SW 1271 (cell line): ENCODE measurements around the gene USHBP1.

Experiments used
- DNase-seq, 2 experiments: peaks; one replicate each; lab custom pipeline; 2025; lab: John Stamatoyannopoulos, UW

USHBP1 gene

DNA sequence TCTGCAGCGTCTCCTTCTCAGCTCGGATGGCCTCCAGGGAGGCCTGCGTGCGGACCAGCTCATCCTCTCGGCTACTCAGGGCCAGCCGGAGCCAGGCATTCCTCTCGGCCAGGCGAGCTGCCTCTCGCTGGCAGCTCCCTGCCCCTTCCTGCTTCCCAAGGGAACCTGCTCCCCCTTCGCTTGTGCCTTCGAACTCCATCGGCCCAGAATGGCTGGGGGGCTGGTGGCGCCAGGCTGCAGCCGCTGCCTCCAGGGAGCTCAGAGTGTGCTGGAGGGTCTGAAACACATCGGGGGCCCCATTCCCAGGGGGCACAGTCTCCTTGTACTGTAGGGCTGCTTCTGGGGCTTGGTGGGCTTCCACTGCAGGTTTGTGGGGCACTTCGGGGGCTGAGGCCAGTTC lies 2.0 kb downstream of the USHBP1 start:
- no peak for DNase-seq

DNA sequence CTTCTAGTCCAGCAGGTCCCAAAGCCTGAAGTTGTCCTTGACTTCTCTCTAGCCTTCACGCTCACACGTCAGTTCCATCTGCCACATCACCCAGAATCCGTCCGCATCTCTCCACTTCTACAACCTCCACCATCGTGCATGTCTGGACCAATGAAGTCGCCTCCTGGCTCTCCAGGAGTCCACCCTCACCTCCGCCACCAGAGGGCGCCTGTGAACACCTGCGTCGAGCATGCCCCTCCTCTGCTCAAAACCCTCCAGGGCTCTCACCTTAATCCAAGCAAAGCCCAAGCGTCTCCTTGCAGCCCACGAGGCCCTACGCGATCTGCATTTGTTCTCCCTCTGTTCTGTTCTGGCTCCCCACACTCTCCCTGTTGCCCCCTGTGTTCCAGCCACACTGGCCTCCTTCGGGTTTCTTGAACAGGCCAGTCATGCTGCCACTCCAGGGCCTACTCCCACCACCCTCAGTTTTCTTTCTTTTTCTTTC lies 3.7 kb downstream of the USHBP1 start:
- DNase-seq: peak; percentile 58 to 59

DNA sequence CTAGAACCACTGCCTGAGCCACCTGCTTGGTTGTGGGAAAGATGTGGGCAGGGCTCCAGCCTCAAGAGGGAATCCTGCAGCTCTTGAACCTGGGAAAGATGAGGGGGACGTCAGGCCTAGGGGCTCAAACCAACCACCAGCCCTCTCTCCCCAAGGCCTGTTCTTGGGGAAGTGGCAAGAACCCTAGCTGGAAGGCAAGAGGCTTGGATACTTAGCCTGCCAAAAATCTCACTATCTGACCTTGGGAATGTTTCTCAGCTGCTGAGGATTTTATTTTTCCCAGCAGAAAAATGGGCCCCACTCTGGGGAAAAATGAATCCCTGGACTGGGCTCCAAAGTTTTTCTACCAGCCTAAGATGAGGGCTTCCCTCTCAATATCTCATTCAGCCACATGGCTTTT lies 4.6 kb downstream of the USHBP1 start:
- no peak for DNase-seq

DNA sequence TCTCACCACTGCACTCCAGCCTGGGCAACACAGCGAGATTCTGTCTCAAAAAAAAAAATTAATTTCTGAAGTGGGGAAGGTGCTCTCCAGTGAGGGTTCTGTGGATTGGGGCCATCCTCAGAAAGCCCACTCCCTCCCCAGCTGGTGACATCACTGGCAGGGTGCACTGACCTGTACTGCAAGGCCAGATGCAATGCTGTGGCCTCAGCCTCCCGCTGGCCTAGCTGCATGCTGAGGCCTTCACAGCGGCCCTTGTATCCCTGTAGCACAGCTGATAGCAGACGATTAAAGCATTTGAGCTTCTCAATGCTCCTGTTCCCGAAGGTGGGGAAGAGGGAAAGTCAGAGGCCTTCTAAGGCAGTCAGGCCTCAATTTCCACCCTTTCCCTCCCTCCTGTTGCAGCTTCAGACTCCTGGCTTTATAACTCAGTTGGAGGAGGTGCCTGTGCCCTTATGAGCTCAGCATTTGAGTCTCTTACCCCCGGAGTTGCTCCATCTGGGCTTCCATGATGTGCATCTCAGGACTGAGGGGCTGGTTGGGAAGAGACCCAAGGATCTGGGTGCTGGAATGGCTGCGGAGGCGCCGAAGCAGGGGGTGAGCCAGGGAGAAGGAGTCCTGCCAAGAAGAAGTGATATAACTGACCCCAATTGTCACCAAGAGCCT lies 5.3 kb downstream of the USHBP1 start:
- peak in 1 of 2 experiments; percentile 33 for DNase-seq

DNA sequence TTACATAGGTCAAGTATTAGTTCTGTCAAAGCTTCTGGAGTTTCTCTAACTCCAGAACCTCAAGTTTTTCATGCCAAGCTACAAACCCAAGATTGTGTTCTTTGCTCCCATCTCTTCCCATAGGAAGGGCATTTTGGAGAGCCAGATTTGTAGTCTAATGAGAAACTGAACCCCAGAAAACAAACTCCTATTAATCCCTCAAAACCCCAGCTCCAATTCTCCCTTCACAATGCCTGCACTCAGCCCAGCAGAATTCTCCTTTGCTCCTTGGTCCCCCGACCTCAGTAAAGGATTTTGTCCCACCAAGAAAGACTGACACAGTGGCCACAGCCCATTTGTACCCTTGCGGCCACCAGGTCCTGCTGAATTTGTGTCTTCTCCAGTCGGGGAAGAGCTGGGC lies 8.4 kb downstream of the USHBP1 start:
- DNase-seq: no peak

DNA sequence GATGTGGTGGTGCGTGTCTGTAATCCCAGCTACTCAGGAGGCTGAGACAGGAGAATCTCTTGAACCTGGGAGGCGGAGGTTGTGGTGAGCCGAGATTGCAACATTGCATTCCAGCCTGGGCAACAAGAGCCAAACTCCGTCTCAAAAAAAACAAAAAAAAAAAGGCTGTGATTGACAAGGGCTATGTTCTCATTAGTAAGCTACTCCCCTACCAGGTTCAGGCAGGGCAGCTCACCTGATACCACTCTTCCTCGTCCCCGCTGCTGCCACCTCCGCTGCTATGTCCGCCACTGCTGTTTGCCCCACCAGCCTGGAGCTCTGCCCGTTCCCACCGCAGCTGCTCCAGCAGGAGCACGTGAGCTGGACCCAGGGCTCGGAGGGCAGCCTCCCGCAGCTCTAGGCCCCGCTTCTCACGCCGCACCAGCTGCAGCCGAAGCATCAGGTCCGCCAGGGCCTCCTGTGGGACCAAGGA lies 9.4 kb downstream of the USHBP1 start:
- DNase-seq: no peak

DNA sequence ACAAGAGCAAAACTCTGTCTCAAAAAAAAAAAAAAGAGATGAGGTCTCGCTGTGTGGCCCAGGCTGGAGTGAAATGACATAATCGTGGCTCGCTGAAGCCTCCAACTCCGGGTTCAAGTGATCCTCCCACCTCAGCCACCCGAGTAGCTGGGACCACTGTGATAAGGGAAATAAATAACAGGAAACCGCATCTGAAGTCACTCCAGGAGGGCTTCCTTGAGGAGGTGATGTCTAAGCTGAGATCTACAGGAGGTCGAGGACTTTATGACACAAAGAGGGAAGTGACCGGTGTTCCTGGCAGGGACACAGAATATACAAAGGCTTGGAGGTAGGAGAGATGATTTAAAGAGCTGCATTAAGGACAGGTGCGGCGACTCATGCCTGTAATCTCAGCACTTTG lies 9.9 kb downstream of the USHBP1 start:
- no peak for DNase-seq

DNA sequence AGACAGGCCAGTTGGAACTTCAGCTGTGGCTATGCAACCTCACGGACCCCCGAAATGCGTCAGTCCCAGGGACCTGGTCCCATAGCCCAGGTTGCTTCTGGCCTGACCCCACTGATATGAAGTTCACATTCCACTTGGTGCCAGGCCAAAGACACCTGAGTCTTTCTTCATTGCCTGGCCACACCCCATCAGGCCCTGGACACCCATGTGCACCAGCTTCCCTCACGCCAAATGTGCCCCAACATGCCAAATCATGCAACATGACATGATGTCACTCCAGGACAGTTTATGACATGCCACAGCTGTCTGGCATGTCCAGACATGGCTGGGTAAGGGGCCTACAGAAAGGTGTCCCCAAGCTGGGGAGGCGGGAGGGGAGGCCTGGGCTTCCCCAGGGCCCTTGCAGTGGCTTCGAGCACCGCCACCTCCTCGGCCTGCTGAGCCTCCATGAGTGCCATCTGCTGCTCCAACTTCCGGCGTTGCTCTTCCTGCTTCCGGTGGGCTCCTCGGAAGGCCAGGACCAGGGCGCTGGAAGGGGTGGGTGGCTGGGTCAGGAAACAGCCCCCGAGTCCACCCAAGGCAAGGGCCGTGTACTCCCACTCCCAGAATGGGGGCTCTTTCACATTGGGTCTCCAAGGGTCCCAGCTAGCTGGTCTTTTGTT lies 14.5 kb downstream of the USHBP1 start:
- no peak for DNase-seq

DNA sequence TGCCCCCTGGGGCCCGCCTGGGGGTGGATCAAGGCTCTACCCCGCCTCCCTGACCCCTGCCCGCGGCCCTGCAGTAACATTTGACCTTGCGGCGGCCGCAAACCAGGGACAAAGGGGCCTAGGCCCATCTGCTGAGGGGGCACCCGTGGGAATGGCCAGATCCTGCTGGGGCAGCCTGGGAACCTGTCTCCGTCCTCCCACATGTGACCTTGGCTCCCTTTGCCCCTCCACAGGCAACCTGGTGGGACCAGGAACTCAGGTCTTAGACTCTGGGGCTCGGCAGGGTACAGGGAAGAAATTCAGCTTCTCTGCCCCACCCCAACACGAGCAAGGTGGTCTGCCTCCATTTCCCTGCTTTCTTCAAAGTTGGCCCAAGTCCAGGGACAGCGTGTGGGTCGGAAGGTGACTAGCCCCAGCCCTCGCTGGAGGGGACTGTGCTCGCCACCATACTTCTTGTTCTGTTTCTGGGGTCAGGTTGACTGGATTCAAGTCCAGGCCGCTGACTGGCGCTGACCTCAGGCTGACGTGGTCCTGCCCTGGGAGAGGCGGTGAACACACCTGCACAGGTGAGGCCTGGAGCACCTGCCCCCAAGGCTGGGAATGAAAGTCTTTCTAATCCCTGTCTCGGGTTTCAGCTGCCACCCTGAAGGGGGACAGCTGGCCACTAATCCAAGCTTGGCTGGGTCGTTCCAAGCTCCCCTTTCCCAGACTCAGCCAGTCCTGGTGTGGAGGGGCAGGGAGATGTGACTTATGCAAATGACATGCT lies 16.4 kb downstream of the USHBP1 start:
- no peak for DNase-seq

DNA sequence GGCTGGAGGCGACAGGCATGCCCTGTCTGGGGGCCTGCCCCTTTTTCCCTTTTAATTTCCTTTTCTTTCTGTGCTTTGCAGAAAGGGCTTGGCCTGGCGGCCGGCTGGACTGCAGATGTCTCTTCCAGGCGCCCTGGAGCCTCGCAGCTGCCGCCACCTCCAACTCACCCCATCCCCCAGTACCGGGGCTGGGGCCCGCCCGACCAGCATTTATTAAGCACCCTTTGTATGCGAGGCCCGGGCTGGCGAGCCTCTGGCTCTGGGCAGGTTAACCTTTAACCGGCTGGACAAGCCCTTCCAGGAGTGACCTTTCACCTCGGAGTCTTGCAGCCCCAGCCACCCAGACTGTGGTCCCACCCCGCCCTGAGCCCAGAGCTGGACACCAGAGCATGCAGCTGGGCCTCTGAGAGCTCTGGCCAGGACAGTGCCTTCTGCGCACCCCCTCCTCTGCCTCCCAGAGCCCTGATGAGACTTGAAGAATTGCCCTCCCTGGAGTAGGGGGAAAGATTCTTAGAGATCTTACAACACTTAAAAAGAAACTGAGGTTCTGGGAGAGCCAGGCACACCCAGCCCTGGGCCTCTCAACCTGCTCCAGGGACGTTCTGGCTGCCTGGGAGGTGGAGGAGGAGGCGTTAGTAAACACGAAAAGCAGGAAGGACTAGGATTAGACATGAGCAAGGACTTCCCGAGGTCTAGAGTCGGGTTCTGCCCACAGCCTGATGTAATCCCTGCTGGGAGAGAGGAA lies 17.7 kb downstream of the USHBP1 start:
- DNase-seq: no peak

DNA sequence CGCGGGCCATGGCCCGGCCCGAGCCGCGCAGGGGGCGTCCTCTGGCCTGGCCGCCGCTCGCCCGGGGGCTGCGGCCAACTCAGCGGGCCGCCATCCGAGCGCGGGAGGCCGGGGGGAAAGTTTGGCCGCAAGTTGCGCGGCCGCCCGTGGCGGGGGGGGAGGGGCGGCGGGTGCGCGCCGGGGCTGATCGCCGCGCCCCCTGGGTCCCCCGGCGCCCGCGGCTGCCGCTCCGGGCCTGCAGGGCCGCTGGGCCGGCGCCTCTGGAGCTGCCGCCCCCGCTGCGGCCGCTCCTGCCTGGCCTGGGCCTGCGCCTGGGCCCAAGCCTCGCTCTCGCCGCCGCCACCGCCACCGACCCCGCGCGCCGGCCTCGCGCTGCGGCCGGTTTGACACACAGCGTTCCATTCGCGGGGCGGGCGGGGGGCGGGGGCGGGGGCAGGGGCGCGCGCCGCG lies 19.0 kb downstream of the USHBP1 start, which contains the start of gene NR2F6:
Gene NR2F6, minus strand, starts transcription at position 385 of the 450 bp plus-strand sequence. CDS start 699 bp downstream, outside the sequence.
- no peak for DNase-seq

DNA sequence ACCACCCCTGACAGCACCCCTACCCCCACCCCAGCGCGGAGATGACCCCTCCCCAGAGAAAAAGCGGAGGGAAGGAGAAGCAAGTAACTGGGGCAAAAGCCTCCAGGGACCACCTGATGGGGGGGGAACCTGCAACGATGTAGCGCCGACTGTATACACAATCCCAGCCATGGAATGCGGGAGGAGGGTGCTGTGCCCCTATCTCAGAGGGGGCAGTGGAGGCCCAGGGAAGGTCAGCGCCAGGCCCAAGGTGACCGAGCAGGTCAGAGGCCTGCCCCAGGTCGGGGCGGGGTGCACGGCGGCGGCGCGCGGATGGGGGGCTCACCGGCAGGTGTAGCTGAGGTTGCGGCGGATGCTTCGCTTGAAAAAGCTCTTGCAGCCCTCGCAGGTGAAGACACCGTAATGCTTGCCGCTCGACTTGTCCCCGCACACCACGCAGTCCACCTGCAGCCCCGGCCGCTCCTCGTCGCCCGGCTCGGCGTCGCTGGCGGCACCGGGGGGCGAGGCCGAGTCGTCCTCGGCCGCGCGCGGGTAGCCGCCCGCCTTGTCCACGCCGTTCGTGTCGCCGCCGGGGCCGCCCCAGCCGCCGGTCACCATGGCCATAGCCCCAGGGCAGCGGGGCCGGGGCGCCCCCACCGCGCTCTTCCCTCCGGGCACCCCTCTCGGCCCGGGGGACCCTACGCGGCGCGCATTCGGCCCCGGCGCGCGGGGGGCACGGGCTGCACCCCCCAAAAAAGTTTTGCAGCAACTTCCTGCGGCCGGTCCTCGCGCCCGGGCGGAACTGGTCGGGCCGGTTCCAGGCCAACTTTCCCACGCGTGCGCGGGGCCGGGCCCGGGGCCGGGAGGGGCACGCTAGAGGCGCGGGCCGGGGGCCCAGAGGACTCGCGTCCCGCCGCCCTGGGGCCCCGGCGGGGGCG lies 19.7 kb downstream of the USHBP1 start:
- no peak for DNase-seq

DNA sequence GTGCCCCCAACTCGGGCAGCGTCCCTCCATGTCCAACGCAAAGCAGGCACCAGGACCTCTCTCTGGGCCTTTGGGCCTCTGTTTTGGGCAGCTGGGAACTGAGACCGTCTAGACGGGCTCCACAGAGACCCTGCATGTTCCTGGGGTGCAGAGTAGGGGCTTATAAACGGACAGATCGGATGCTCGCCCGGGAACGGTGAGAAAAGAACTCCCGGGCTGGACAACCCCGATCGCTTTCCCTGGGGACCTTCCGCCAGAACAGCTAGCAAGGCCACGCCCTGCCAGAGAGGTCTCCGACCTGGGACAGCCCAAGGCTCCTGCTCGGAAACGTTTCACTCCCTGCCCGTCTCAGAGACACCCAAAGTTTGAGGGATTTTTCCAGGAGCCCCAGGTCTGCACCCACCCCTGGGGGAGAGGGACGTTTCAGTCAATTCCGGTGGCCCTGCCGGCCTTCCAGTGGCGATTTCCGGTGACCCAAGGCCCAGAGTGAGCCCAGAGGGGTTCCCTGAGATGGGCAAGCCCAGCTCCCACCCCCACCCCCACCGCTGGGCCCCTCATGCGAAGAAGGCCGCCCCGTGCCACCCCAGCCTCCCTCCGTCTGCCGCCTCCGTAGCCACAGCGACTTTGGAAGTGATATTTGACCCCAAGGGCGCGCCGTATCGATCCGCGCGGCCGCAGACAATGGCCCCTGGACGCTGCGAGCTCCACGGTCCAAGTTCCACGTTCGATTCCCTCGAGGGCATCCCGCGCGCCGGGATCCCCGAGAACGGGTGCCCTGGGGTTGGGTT lies 20.5 kb downstream of the USHBP1 start:
- DNase-seq: peak; percentile 35 to 50

DNA sequence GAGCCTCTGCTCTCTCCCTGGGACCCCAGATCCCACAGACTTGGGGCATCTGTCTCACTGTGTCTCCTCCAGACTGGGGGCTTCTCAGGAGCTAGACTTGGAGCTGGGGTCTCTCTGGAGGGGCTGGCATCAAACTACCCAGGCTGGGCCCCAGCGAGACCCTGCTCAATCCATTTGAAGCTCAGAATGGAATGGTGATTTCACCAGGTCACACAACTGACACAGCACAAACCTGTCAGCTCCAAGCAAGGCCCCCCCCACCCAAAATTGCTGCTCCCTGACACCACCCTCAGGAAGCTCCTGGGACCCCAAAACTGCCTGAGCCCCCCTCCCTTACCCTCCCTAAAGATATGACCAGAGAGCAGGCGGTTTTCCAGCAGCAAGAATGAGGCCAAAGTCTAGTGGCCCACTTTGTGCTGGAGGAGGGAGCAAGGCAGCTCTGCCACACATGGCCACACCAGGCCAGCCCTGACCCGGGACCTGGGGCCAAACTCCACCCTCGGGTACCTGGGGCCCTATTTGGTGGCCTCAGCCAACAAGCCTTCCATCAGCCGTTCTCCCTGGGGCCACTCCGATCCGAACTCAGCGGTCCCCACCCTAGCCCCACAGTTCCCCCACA lies 21.2 kb downstream of the USHBP1 start:
- DNase-seq: no peak

DNA sequence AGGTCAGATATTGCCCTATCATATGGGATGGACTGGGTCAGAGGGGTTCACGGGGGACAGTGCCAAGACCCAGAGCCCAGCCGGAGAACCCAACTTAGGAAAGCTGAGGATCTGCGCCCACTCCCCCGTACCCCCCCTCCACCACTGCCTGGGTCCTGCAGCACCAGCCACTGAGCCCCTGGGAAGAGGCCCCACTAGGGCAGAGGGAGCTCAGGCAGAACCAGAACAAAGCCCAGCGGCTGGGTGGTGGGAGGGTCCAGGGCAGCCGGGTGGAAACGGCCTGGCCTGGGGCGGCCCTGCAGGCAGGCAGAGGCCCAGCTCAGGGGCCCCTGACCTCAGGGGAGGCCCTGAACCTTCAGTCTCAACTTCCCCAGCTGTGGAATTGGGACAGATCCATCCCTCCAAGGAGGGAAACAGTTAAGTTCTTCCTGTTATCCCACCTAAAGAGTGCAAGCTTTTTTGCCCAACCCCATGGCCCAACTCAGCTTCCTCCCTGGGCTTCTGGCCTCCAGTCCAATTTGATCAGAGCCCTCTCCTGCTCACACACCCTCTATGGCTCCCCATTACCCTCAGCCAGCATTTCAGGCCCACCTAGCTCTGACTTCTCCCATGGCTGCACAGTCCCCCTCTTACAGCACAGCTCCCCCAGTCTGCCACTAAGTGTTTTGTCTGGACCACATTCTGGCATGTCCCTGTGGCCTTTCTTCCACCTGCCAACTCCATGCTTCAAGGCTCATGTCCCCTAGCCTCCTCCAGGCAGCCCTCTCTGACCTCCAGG lies 21.9 kb downstream of the USHBP1 start:
- DNase-seq: no peak

DNA sequence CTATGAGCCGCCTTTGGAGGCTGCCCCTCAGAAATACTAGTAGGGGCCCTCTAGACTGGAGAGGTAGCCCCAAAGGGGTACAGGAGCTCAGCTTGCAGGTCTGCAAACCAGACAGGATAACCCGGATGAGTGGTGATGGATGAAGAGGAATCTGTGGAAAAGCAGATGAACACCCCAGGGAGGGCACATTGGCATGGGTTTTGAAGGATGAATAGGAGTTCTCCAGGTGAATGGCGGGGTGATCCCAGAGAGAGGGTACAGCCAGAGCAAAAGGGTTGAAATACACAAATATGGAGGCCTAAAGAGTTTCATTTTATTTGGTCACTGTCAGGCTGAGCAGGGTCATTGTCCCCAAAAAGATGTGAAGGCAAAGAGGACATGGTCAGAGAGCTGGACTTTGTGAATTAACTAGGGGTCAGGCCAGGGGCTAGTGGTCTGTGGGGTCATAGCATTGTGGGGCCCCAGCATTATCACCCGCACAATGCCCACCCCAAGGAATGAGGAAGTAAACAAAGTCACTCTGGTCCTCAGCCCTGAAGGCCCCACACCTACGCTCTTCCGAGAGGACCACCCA lies 23.6 kb downstream of the USHBP1 start:
- no peak for DNase-seq

DNA sequence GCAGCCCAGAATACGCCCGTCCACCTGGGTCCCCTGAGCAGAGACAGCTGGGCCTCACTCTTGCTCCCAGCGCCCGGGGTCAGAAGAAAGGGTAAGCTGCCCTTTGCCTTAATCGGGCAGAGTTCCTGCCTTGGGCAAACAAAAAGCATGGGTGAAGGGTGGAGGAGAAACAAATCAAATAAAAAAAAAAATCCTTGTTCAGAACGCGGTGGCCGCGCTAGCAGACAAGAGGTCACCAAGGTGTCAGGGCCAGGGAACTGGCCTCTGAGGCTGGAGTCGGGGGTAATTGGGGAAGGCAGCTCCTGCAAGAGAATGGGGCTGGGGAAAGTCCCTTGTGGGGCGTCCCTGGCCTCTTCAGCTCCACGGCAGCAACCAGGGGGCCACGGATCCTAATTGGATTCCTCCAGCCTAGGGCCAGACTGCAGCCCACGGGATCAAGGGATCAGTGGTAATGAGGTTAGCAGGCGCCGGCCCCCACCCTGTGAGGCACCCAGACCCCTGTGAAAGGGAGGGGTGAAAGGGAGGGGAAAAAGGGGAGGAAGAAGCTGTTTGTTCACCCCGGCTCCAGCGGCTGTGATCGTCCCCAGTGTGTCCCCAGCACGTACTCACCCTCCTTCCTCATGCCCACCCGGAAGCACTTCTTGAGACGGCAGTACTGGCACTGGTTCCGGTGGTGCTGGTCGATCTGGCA lies 24.3 kb downstream of the USHBP1 start:
- DNase-seq: no peak
